CD14-positive monocyte (primary cell): Measurements from ENCODE around the gene P2RY14. TPM values are rescaled to one million over a fixed set of nuclear protein-coding genes. Genes with fewer than 3 reads are reported as not detected.

Experiments
- DNase-seq, 3 donors: peaks; one replicate each; pipeline ENCODE4 v3.0.0-alpha.2; 2011 to 2022
- H2AFZ ChIP-seq: 2 replicates; pipeline ENCODE4 v1.6.0; 2012; ENCODE audit warnings: mild to moderate bottlenecking, low read depth, low read length, inconsistent platforms; ENCODE audit not compliant: insufficient read depth, poor library complexity, severe bottlenecking
- H3K27ac ChIP-seq, 2 donors: 1 replicate in 1 of 2; 2 replicates in 1 of 2; pipeline ENCODE4 v1.5.1; 2012 to 2013; ENCODE audit warnings: low read length in 2 of 2, control low read depth in 1 of 2, inconsistent platforms in 1 of 2, low read depth in 1 of 2, mild to moderate bottlenecking in 1 of 2
- H3K27me3 ChIP-seq, 2 donors: one replicate each; pipeline versions ENCODE4 v1.6.0 to v1.6.1; 2011 to 2013; ENCODE audit warnings: low read length in 2 of 2; ENCODE audit not compliant: control insufficient read depth in 2 of 2, insufficient read depth in 2 of 2
- H3K36me3 ChIP-seq, 2 donors: replicated peaks in 1 of 2; 1 replicate in 1 of 2; 2 replicates in 1 of 2; pipeline versions ENCODE4 v1.5.1 to v1.6.1; 2012 to 2013; ENCODE audit warnings: low read length in 2 of 2, control low read depth in 1 of 2, inconsistent platforms in 1 of 2, mild to moderate bottlenecking in 1 of 2; ENCODE audit not compliant: insufficient read depth in 2 of 2, control insufficient read depth in 1 of 2
- H3K4me1 ChIP-seq, 2 donors: 1 replicate in 1 of 2; 2 replicates in 1 of 2; pipeline versions ENCODE4 v1.5.1 to v1.6.1; 2012 to 2013; ENCODE audit warnings: low read length in 2 of 2, control low read depth in 1 of 2, inconsistent platforms in 1 of 2, mild to moderate bottlenecking in 1 of 2, moderate library complexity in 1 of 2; ENCODE audit not compliant: insufficient read depth in 2 of 2, control insufficient read depth in 1 of 2
- H3K4me2 ChIP-seq: replicated peaks from 2 replicates; pipeline ENCODE3; 2012; ENCODE audit warnings: low read length, moderate library complexity, mild to moderate bottlenecking; ENCODE audit not compliant: poor library complexity, severe bottlenecking; ENCODE audit errors: extremely low read depth
- H3K4me3 ChIP-seq, 3 experiments: fragments of 200-600 bp in 1 of 3; sonication (generic) in 1 of 3; replicated peaks in 1 of 3; 1 replicate in 2 of 3; 2 replicates in 1 of 3; pipeline ENCODE4 v1.5.1; 2011 to 2013; ENCODE audit warnings: low read length in 3 of 3, mild to moderate bottlenecking in 3 of 3, control low read depth in 2 of 3, low read depth in 2 of 3, inconsistent platforms in 1 of 3, moderate library complexity in 1 of 3
- H3K79me2 ChIP-seq: 2 replicates; pipeline ENCODE4 v1.6.0; 2012; ENCODE audit warnings: mild to moderate bottlenecking, control low read depth, inconsistent platforms, low read length, moderate library complexity; ENCODE audit not compliant: insufficient read depth
- H3K9ac ChIP-seq: 2 replicates; pipeline ENCODE4 v1.6.0; 2017; ENCODE audit warnings: low read length, mild to moderate bottlenecking; ENCODE audit not compliant: insufficient read depth, poor library complexity, severe bottlenecking
- H3K9me3 ChIP-seq, 2 donors: replicated peaks in 1 of 2; 1 replicate in 1 of 2; 2 replicates in 1 of 2; pipeline versions ENCODE4 v1.5.1 to v1.6.1; 2012 to 2013; ENCODE audit warnings: low read length in 2 of 2, control low read depth in 1 of 2; ENCODE audit not compliant: control insufficient read depth in 1 of 2, insufficient read depth in 1 of 2
- H4K20me1 ChIP-seq: 2 replicates; pipeline ENCODE4 v1.6.0; 2012; ENCODE audit warnings: mild to moderate bottlenecking, low read length, control low read depth, moderate library complexity; ENCODE audit not compliant: insufficient read depth
- H3K27ac Mint-ChIP-seq, 7 donors: one replicate each; pipeline ENCODE4 v1.8.0; 2020; ENCODE audit warnings: mild to moderate bottlenecking in 7 of 7, mixed read lengths in 7 of 7, moderate library complexity in 6 of 7, inconsistent platforms in 2 of 7
- H3K27me3 Mint-ChIP-seq, 3 donors: one replicate each; pipeline ENCODE4 v1.8.0; 2021 to 2022; ENCODE audit warnings: low read depth in 3 of 3, mild to moderate bottlenecking in 3 of 3, mixed read lengths in 3 of 3, moderate library complexity in 3 of 3, inconsistent platforms in 1 of 3
- H3K36me3 Mint-ChIP-seq, 2 donors: one replicate each; pipeline ENCODE4 v1.8.0; 2020; ENCODE audit warnings: mixed read lengths in 2 of 2, inconsistent platforms in 1 of 2, mild to moderate bottlenecking in 1 of 2
- H3K4me1 Mint-ChIP-seq: one replicate; pipeline ENCODE4 v1.8.0; 2020; ENCODE audit warnings: mild to moderate bottlenecking, mixed read lengths
- H3K4me3 Mint-ChIP-seq, 2 donors: one replicate each; pipeline ENCODE4 v1.8.0; 2020; ENCODE audit warnings: mild to moderate bottlenecking in 2 of 2, mixed read lengths in 2 of 2, moderate library complexity in 1 of 2
- H3K9me3 Mint-ChIP-seq, 7 donors: one replicate each; pipeline ENCODE4 v1.8.0; 2020 to 2022; ENCODE audit warnings: mixed read lengths in 7 of 7, mild to moderate bottlenecking in 6 of 7, moderate library complexity in 6 of 7, inconsistent platforms in 2 of 7
- WGBS: methylation state at CpG from one replicate; pipeline ENCODE4 v1.1.5; 2013; ENCODE audit warnings: missing lambda C conversion rate; ENCODE audit not compliant: insufficient coverage; 5-methylcytosine and 5-hydroxymethylcytosine counted together
- intact Hi-C, 2 donors: fragments of 100-400 bp; cut with micrococcal nuclease; formaldehyde crosslinking; loops; one replicate each; pipeline versions ENCODE4 v1.15.0 to v1.15.1; 2023
- polyA plus RNA-seq, 3 donors: library from polyadenylated mRNA; depleted of rRNA in 1 of 3; unstranded in 2 of 3; stranded (reverse) in 1 of 3; fragments of 300-500 nt in 2 of 3; fragments of >200 nt in 1 of 3; fragmentation: Illumina TruSeq in 2 of 3; gene quantifications; 1 replicate in 2 of 3; 2 replicates in 1 of 3; pipeline ENCODE4 v1.2.3, GENCODE V29; 2012 to 2021
- TF ChIP-seq, protein P1 (sequence below): fragments of 200-600 bp; IDR thresholded peaks from one replicate; pipeline ENCODE4 v1.8.0; 2022; ENCODE audit warnings: antibody characterized with exemption, mild to moderate bottlenecking

P2RY14 gene
- polyA plus RNA-seq, 3 donors = 0.20 to 0.67 (median 0.50) TPM

DNA sequence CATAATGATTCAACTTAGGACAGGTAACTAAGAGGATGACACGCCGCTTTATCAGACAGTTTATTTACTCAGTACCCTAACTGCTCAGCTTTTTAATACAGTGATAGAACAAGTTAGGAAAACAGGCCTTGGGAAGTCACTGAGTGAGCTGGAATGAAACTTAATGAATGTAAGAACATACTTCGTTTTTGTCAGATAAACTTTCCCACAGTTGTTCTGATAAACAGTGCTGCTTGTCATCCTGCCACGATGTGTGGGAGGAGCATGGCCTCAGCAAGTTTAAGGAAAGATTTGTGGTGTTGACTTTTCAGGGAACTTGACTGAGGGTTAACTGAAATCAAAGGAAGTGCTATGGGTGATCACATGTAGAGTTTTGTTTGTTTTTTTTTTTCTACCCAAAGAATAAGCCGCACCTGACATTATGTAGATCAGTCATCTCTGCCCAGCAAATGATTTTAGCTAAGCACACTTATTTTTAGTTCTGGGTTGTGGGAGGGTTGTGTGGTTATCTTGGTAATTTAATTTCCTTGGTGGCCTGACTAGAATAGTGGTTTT, 5.6 kb upstream of the P2RY14 start:
- 5% methylated on average over 2 of the region's 5 CpGs for WGBS
- Mint-ChIP-seq H3K4me3 (no peak overlapping the region), H3K9me3 (peaks cover 0 to 4% (median 0%) of the 10 kb centered on the region in 7 donors), H3K27me3 (no peaks in the 10 kb centered on the region), H3K4me1 (peaks cover 11% of the 10 kb centered on the region), H3K36me3 (no peaks in the 10 kb centered on the region), H3K27ac (no peak overlapping the region)
- Histone ChIP-seq H3K36me3 (no peaks in the 10 kb centered on the region), H3K4me2 (no peak overlapping the region), H4K20me1 (no peaks in the 10 kb centered on the region), H3K4me3 (no peak overlapping the region), H3K27me3 (no peaks in the 10 kb centered on the region), H2AFZ (no peak overlapping the region), H3K9me3 (no peaks in the 10 kb centered on the region), H3K9ac (no peak overlapping the region), H3K27ac (no peak overlapping the region), H3K79me2 (no peaks in the 10 kb centered on the region), H3K4me1 (peaks cover 13 to 14% of the 10 kb centered on the region in 2 donors)
- intact Hi-C loops = loop anchor here (2.0 to 5.0 kb wide), 3 partner anchors 55 to 117 kb away; no protein-coding TSS in a partner anchor
- TF ChIP-seq, protein P1, sequence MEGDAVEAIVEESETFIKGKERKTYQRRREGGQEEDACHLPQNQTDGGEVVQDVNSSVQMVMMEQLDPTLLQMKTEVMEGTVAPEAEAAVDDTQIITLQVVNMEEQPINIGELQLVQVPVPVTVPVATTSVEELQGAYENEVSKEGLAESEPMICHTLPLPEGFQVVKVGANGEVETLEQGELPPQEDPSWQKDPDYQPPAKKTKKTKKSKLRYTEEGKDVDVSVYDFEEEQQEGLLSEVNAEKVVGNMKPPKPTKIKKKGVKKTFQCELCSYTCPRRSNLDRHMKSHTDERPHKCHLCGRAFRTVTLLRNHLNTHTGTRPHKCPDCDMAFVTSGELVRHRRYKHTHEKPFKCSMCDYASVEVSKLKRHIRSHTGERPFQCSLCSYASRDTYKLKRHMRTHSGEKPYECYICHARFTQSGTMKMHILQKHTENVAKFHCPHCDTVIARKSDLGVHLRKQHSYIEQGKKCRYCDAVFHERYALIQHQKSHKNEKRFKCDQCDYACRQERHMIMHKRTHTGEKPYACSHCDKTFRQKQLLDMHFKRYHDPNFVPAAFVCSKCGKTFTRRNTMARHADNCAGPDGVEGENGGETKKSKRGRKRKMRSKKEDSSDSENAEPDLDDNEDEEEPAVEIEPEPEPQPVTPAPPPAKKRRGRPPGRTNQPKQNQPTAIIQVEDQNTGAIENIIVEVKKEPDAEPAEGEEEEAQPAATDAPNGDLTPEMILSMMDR = no peak
- DNase-seq = no peak

GRCh38 chr3:151283387-151283786, 5.0 kb upstream of the P2RY14 start:
- no peak overlapping the region for H3K4me3 Mint-ChIP-seq
- WGBS = no CpG with 5 or more reads among the region's 4 CpGs
- TF ChIP-seq, protein P1 = no peak
- peaks cover 0 to 2% (median 0%) of the 10 kb centered on the region in 3 donors for H3K27me3 Mint-ChIP-seq
- H3K79me2 ChIP-seq = no peaks in the 10 kb centered on the region
- peaks cover 19 to 20% of the 10 kb centered on the region in 2 donors for H3K4me1 ChIP-seq
- H3K9me3 ChIP-seq = no peaks in the 10 kb centered on the region
- intact Hi-C loops = loop anchor here (2.0 to 5.0 kb wide), 3 partner anchors 55 to 116 kb away; no protein-coding TSS in a partner anchor
- no peaks in the 10 kb centered on the region for H4K20me1 ChIP-seq
- H3K4me1 Mint-ChIP-seq = peaks cover 17% of the 10 kb centered on the region
- no peaks in the 10 kb centered on the region for H3K27me3 ChIP-seq
- no peak overlapping the region for H2AFZ ChIP-seq
- DNase-seq = no peak
- H3K27ac ChIP-seq = no peak overlapping the region
- H3K4me3 ChIP-seq = no peak overlapping the region
- H3K9me3 Mint-ChIP-seq = peaks cover 0 to 4% (median 0%) of the 10 kb centered on the region in 7 donors
- no peaks in the 10 kb centered on the region for H3K36me3 Mint-ChIP-seq
- no peak overlapping the region for H3K4me2 ChIP-seq
- no peak overlapping the region for H3K9ac ChIP-seq
- H3K27ac Mint-ChIP-seq = no peak overlapping the region
- H3K36me3 ChIP-seq = no peaks in the 10 kb centered on the region
